ENCODE measurements around the gene APEH. TPM values are rescaled to one million over a fixed set of nuclear protein-coding genes. Genes with fewer than 3 reads are reported as not detected.

APEH gene
- total RNA-seq, 1 experiment from 2014 or later, result 246 TPM

DNA sequence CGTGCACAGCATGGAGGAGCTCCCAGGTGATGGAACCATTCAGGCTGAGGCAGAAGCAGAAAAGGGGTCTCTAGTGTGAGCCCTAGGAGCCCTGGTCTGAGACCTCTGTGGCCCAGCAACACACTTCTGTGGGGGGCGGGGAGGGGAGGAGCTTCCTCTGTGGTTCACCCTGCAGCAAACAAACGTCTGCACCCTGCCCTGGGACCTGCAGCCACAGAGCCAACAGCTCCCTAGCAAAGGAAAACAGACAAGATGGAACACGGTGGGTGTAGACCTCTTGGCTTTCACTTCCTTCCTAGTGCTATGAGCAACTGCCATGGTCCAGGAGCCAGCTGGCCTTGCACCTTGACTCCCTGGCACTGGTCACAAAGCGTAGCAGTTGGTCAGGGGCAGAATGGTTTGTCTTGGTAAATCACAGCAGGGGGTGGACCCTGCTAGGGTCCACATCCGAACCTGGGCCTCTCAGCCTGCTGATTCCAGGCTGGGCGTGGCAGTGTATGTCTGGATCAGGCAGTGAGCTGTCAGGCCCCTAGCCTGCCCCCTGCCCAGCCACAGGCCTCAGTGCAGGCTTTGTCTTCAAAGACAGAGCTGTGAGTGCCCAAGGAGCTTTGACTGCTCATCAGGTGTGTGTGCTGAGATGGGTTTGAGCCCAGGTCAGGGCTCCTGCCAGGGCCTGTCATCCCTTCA is 38.6 kb downstream of the APEH start:
- Histone ChIP-seq H2AFZ (ENCODE audit: low read depth, low read length, poor library complexity, severe bottlenecking) (no peak overlapping the region), H3K27ac (ENCODE audit: low read depth, low read length) (no peak overlapping the region), H3K9me3 (ENCODE audit: control insufficient read depth in 1 of 2, insufficient read depth in 1 of 2, low read depth in 1 of 2, low read length in 2 of 2) (no peaks in the 10 kb centered on the region), H3K36me3 (ENCODE audit: control insufficient read depth in 1 of 2, insufficient read depth in 2 of 2, low read length in 2 of 2) (no peaks in the 10 kb centered on the region; a peak in 2 of 4 replicates), H3K9ac (ENCODE audit: low read length) (no peak overlapping the region), H3K27me3 (ENCODE audit: insufficient read depth, low read length) (no peaks in the 10 kb centered on the region), H4K20me1 (ENCODE audit: insufficient read depth) (no peaks in the 10 kb centered on the region), H3K4me1 (ENCODE audit: control insufficient read depth in 1 of 2, insufficient read depth in 2 of 2, low read length in 2 of 2) (no peaks in the 10 kb centered on the region), H3K4me2 (ENCODE audit: low read length) (no peak overlapping the region), H3K79me2 (ENCODE audit: insufficient read depth, low read length) (no peaks in the 10 kb centered on the region), H3K9me2 (ENCODE audit: insufficient read depth) (no peaks in the 10 kb centered on the region), H3K4me3 (replicated peaks in 1 of 2; ENCODE audit: low read depth in 1 of 2, low read length in 2 of 2) (no peak overlapping the region)
- no peak for DNase-seq (ENCODE audit: low read depth, low spot score)
- intact Hi-C loops (cut with micrococcal nuclease), result no loop called here
- CTCF ChIA-PET, result interaction anchor here (0.7 kb wide), 1 partner anchor 11 kb away, joined by 3 read pairs; no protein-coding TSS in a partner anchor
- BruUV-seq (replicated peaks), result no TSS peak
- TF ChIP-seq CBX3 (IDR thresholded peaks at IDR 0.05; ENCODE audit: low read depth) (no peak), POLR2AphosphoS5 (IDR thresholded peaks at IDR 0.05; ENCODE audit: low read depth, low read length) (0 out of 2 replicates have a peak, but pooled peaks have one; percentile 18)
- POLR2A ChIA-PET, result no interaction called here
- ATAC-seq, result no peak
- RAD21 ChIA-PET (ENCODE audit: low non-redundant PET in 1 of 2, low total read pairs in 2 of 2, uncharacterized antibody in 2 of 2, unreplicated experiment in 2 of 2), result no interaction called here

DNA sequence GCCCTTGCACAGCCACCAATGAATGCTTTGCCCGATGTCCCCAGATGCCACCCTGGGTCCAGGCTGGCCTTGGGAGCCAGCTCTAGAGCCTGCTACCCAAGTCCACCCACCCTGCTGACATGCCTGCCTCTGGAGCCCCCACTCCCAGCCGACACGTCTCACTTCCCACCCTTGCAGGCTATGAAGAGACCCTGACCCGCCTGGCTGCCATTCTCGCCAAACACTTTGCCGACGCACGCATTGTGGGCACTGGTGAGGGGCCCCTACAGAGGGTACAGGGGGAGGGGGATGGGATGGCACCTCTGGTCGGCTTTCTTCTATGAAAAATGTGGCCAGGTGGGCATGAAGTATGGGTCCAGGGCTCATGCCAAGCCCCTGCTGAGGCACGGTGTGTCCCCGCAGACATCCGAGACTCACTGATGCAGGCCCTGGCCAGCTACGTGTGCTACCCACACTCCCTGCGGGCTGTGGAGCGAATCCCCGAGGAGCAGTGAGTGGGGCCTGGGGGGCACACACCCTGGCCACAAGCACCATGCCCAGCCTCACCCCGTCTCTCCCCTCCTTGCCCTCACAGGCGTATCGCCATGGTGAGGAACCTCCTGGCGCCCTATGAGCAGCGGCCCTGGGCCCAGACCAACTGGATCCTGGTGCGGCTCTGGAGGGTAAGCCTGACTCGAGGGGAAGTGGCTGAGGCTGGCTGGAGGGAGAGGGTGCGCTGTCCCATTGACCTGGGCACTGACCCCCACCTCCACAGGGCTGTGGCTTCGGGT is 39.4 kb downstream of the APEH start:
- Histone ChIP-seq H3K9ac (ENCODE audit: low read length) (no peak overlapping the region), H2AFZ (ENCODE audit: low read depth, low read length, poor library complexity, severe bottlenecking) (no peak overlapping the region), H3K9me3 (ENCODE audit: control insufficient read depth in 1 of 2, insufficient read depth in 1 of 2, low read depth in 1 of 2, low read length in 2 of 2) (no peaks in the 10 kb centered on the region), H3K4me1 (ENCODE audit: control insufficient read depth in 1 of 2, insufficient read depth in 2 of 2, low read length in 2 of 2) (no peaks in the 10 kb centered on the region), H3K27ac (ENCODE audit: low read depth, low read length) (no peak overlapping the region; the same call in 1 of the 2 replicates), H3K4me2 (ENCODE audit: low read length) (no peak overlapping the region), H3K4me3 (replicated peaks in 1 of 2; ENCODE audit: low read depth in 1 of 2, low read length in 2 of 2) (no peak overlapping the region), H3K9me2 (ENCODE audit: insufficient read depth) (no peaks in the 10 kb centered on the region), H3K27me3 (ENCODE audit: insufficient read depth, low read length) (no peaks in the 10 kb centered on the region), H3K36me3 (ENCODE audit: control insufficient read depth in 1 of 2, insufficient read depth in 2 of 2, low read length in 2 of 2) (no peaks in the 10 kb centered on the region; a peak in 2 of 4 replicates), H4K20me1 (ENCODE audit: insufficient read depth) (no peaks in the 10 kb centered on the region), H3K79me2 (ENCODE audit: insufficient read depth, low read length) (no peaks in the 10 kb centered on the region)
- intact Hi-C loops (cut with micrococcal nuclease), result no loop called here
- ATAC-seq (no peak), DNase-seq (ENCODE audit: low read depth, low spot score) (no peak)
- no TSS peak for BruUV-seq (replicated peaks)
- POLR2A ChIA-PET, result no interaction called here
- RAD21 ChIA-PET (ENCODE audit: low non-redundant PET in 1 of 2, low total read pairs in 2 of 2, uncharacterized antibody in 2 of 2, unreplicated experiment in 2 of 2), result no interaction called here
- TF ChIP-seq SRF (IDR thresholded peaks at IDR 0.05; ENCODE audit: low read depth), result no peak
- TF ChIP-seq FOSL1 (IDR thresholded peaks at IDR 0.05; ENCODE audit: low read depth), result no peak
- no peak for TF ChIP-seq EZH2 (IDR thresholded peaks at IDR 0.05)
- TF ChIP-seq POLR2AphosphoS5 (IDR thresholded peaks at IDR 0.05; ENCODE audit: low read depth, low read length), result no peak
- TF ChIP-seq, protein P1, sequence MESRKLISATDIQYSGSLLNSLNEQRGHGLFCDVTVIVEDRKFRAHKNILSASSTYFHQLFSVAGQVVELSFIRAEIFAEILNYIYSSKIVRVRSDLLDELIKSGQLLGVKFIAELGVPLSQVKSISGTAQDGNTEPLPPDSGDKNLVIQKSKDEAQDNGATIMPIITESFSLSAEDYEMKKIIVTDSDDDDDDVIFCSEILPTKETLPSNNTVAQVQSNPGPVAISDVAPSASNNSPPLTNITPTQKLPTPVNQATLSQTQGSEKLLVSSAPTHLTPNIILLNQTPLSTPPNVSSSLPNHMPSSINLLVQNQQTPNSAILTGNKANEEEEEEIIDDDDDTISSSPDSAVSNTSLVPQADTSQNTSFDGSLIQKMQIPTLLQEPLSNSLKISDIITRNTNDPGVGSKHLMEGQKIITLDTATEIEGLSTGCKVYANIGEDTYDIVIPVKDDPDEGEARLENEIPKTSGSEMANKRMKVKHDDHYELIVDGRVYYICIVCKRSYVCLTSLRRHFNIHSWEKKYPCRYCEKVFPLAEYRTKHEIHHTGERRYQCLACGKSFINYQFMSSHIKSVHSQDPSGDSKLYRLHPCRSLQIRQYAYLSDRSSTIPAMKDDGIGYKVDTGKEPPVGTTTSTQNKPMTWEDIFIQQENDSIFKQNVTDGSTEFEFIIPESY (IDR thresholded peaks at IDR 0.05; ENCODE audit: extremely low read depth, insufficient replicate concordance, low read length), result no peak
- TF ChIP-seq, protein P2, sequence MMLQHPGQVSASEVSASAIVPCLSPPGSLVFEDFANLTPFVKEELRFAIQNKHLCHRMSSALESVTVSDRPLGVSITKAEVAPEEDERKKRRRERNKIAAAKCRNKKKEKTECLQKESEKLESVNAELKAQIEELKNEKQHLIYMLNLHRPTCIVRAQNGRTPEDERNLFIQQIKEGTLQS (IDR thresholded peaks at IDR 0.05), result no peak
- TF ChIP-seq POLR2A (IDR thresholded peaks at IDR 0.05; ENCODE audit: borderline replicate concordance, extremely low read depth, insufficient read depth, insufficient read length), result no peak
- no peak for TF ChIP-seq EGR1 (IDR thresholded peaks at IDR 0.05; ENCODE audit: low read depth)
- no peak for TF ChIP-seq ZNF274 (IDR thresholded peaks at IDR 0.05; ENCODE audit: low read depth, low read length)
- TF ChIP-seq JUND (IDR thresholded peaks at IDR 0.05), result no peak
- TF ChIP-seq ELF1 (IDR thresholded peaks at IDR 0.05; ENCODE audit: borderline replicate concordance, low read depth), result no peak
- CTCF ChIA-PET, result interaction anchor here (0.7 kb wide), 1 partner anchor 12 kb away, joined by 3 read pairs; no protein-coding TSS in a partner anchor

Measured in HCT116 (cell line).